Osteoblast (primary cell): ENCODE data around the gene KNDC1. TPM values are rescaled to one million over a fixed set of nuclear protein-coding genes. Genes with fewer than 3 reads are reported as not detected.
A peak's percentile ranks its signal among the peaks of the same experiment; 100 is the strongest.
"Not testable (repeated sequence)": the region's sequence is repeated elsewhere in the genome, so short reads cannot be mapped to it uniquely, and the experiment has no call there.

ENCODE experiments used
- DNase-seq: peaks from one replicate; pipeline ENCODE4 v3.0.0; 2011; ENCODE audit warnings: low spot score, mixed read lengths; ENCODE audit not compliant: insufficient read length; ENCODE audit errors: missing footprints
- H2AFZ ChIP-seq: 2 replicates; pipeline ENCODE4 v1.6.0; 2011; ENCODE audit warnings: mild to moderate bottlenecking, low read length
- H3K27ac ChIP-seq: 2 replicates; pipeline ENCODE4 v1.5.1; 2011; ENCODE audit warnings: mild to moderate bottlenecking, low read depth, low read length, moderate library complexity
- H3K27me3 ChIP-seq: 2 replicates; pipeline ENCODE4 v1.6.0; 2012; ENCODE audit warnings: mild to moderate bottlenecking, control low read depth, inconsistent platforms, low read length, moderate library complexity; ENCODE audit not compliant: insufficient read depth
- H3K36me3 ChIP-seq: 2 replicates; pipeline ENCODE4 v1.5.1; 2011; ENCODE audit warnings: mild to moderate bottlenecking, low read length, control low read depth, moderate library complexity; ENCODE audit not compliant: insufficient read depth
- H3K4me1 ChIP-seq: 2 replicates; pipeline ENCODE4 v1.5.1; 2011; ENCODE audit warnings: mild to moderate bottlenecking, low read length, control low read depth, moderate library complexity; ENCODE audit not compliant: insufficient read depth
- H3K4me2 ChIP-seq: 2 replicates; pipeline ENCODE4 v1.6.0; 2011; ENCODE audit warnings: mild to moderate bottlenecking, low read length; ENCODE audit not compliant: insufficient read depth
- H3K4me3 ChIP-seq: fragments of 200-600 bp; sonication (generic); 3 replicates; pipeline ENCODE4 v1.5.1; 2012; ENCODE audit warnings: mild to moderate bottlenecking, low read length, inconsistent platforms; ENCODE audit not compliant: insufficient read depth
- H3K79me2 ChIP-seq: 2 replicates; pipeline ENCODE4 v1.6.0; 2012; ENCODE audit warnings: mild to moderate bottlenecking, low read length, control low read depth, inconsistent platforms; ENCODE audit not compliant: insufficient read depth
- H3K9me3 ChIP-seq: 2 replicates; pipeline ENCODE4 v1.5.1; 2011; ENCODE audit warnings: low read depth, low read length, control low read depth
- H4K20me1 ChIP-seq: 2 replicates; pipeline ENCODE4 v1.6.0; 2012; ENCODE audit warnings: mild to moderate bottlenecking, low read length, control low read depth; ENCODE audit not compliant: insufficient read depth
- CTCF ChIP-seq: IDR thresholded peaks from 2 replicates; pipeline ENCODE4 v1.5.1; 2011; ENCODE audit warnings: mild to moderate bottlenecking, low read depth, low read length, moderate library complexity; ENCODE audit errors: extremely low read depth
- total RNA-seq: library from RNA; depleted of rRNA; stranded (reverse); fragments of >200 nt; gene quantifications from 2 replicates; pipeline ENCODE4 v1.2.3, GENCODE V29; 2012

KNDC1 gene
- total RNA-seq = under 0.01 TPM in 1 of 2 replicates, not detected in the other

- Histone ChIP-seq H2AFZ (no peak within 1 kb of the TSS), H3K36me3 (no peaks in the 10 kb centered on the region), H3K9me3 (no peaks in the 10 kb centered on the region), H3K4me2 (peak within 1 kb of the TSS; percentile 64), H3K27me3 (peaks cover 13% of the 10 kb centered on the region), H3K79me2 (no peaks in the 10 kb centered on the region), H3K4me3 (peak within 1 kb of the TSS; percentile 53), H4K20me1 (no peaks in the 10 kb centered on the region), H3K27ac (no peak within 1 kb of the TSS), H3K4me1 (no peaks in the 10 kb centered on the region)
- no peak for TF ChIP-seq CTCF
- peak; percentile 98 for DNase-seq
These were observed at the start of gene KNDC1 for GRCh38 chr10:133159950-133160825. Gene KNDC1, plus strand, starts transcription at chr10:133160219. Its CDS starts 249 bp downstream, at chr10:133160468.

- Histone ChIP-seq H4K20me1 (no peaks in the 10 kb centered on the region), H2AFZ (no peak overlapping the region), H3K27me3 (no peaks in the 10 kb centered on the region), H3K27ac (no peak overlapping the region), H3K9me3 (peaks cover 5% of the 10 kb centered on the region), H3K36me3 (no peaks in the 10 kb centered on the region), H3K79me2 (no peaks in the 10 kb centered on the region), H3K4me3 (no peak overlapping the region), H3K4me2 (no peak overlapping the region), H3K4me1 (no peaks in the 10 kb centered on the region)
- no peak for DNase-seq
- no peak for TF ChIP-seq CTCF
These were observed 49.3 kb upstream of the KNDC1 start for GRCh38 chr10:133110609-133111275.

GRCh38 chr10:133111640-133112039, 48.4 kb upstream of the KNDC1 start:
- not testable (repeated sequence) for H3K79me2 ChIP-seq, H3K9me3 ChIP-seq, H3K27me3 ChIP-seq, H2AFZ ChIP-seq, H3K36me3 ChIP-seq, H3K4me3 ChIP-seq, H4K20me1 ChIP-seq, H3K4me2 ChIP-seq, DNase-seq, H3K4me1 ChIP-seq, H3K27ac ChIP-seq

- Histone ChIP-seq H3K27ac (no peak overlapping the region), H3K79me2 (no peaks in the 10 kb centered on the region), H3K9me3 (no peaks in the 10 kb centered on the region), H2AFZ (no peak overlapping the region), H3K27me3 (no peaks in the 10 kb centered on the region), H3K4me2 (no peak overlapping the region), H4K20me1 (no peaks in the 10 kb centered on the region), H3K4me1 (no peaks in the 10 kb centered on the region), H3K36me3 (no peaks in the 10 kb centered on the region), H3K4me3 (no peak overlapping the region)
- no peak for DNase-seq
- TF ChIP-seq CTCF = no peak
These were observed 46.7 kb upstream of the KNDC1 start for GRCh38 chr10:133113146-133113830.
